ENCODE results near the gene TOR4A.
A peak's percentile ranks its signal among the peaks of the same experiment; 100 is the strongest.

The TOR4A gene

GRCh38 chr9:137277329-137278041, at the start of gene TOR4A:
TOR4A (plus strand) TSS chr9:137277726; CDS start chr9:137278690, 964 bp downstream.
- DNase-seq = no peak

- no peak for DNase-seq
Observed at GRCh38 chr9:137227853-137228505, 49.5 kb upstream of the TOR4A start.

GRCh38 chr9:137228506-137228967, 49.0 kb upstream of the TOR4A start:
- no peak for DNase-seq

- no peak for DNase-seq
Observed at GRCh38 chr9:137228968-137229896, 48.3 kb upstream of the TOR4A start.

- no peak for DNase-seq
Observed at GRCh38 chr9:137229903-137230704, 47.4 kb upstream of the TOR4A start.

- DNase-seq = no peak
Observed at GRCh38 chr9:137230705-137231371, 46.7 kb upstream of the TOR4A start, which contains the start of gene SLC34A3. SLC34A3 (plus strand) TSS chr9:137230901; CDS start chr9:137231703, 802 bp downstream.

GRCh38 chr9:137231372-137232039, 46.0 kb upstream of the TOR4A start:
- DNase-seq = no peak

- no peak for DNase-seq
Observed at GRCh38 chr9:137232101-137232500, 45.4 kb upstream of the TOR4A start.

GRCh38 chr9:137232510-137232909, 45.0 kb upstream of the TOR4A start:
- DNase-seq = no peak

- DNase-seq = no peak
Observed at GRCh38 chr9:137233143-137233980, 44.2 kb upstream of the TOR4A start.

- no peak for DNase-seq
Observed at GRCh38 chr9:137234055-137234697, 43.4 kb upstream of the TOR4A start.

- no peak for DNase-seq
Observed at GRCh38 chr9:137234758-137235423, 42.6 kb upstream of the TOR4A start.

GRCh38 chr9:137235424-137236237, 41.9 kb upstream of the TOR4A start:
- DNase-seq = no peak

- peak; percentile 94 for DNase-seq
Observed at GRCh38 chr9:137236238-137236935, 41.1 kb upstream of the TOR4A start.

- no peak for DNase-seq
Observed at GRCh38 chr9:137236936-137237421, 40.5 kb upstream of the TOR4A start.

GRCh38 chr9:137237759-137238726, 39.5 kb upstream of the TOR4A start:
- DNase-seq = no peak

Data from stimulated activated CD4-positive, alpha-beta T cell treated with anti-CD3 and anti-CD28 coated beads, Interleukin-4, amount 100 ng/mL, for 1 hour (primary cell).